Astrocyte of the cerebellum (primary cell): ENCODE data around the gene LENG1.

Experiments used
- DNase-seq: peaks from one replicate; pipeline ENCODE4 v3.0.0-alpha.2; 2011; ENCODE audit warnings: low read depth
- H3K4me3 ChIP-seq: 2 replicates; pipeline ENCODE4 v1.5.1; 2011; ENCODE audit warnings: mild to moderate bottlenecking, low read depth, low read length, moderate library complexity
- in situ Hi-C: cut with HindIII; loops from 2 replicates; pipeline ENCODE4 v1.10.0; 2017; ENCODE audit warnings: low sequenced_read_pairs
- TF ChIP-seq, protein P1 (sequence below): IDR thresholded peaks from 2 replicates; pipeline ENCODE4 v1.5.1; 2012; ENCODE audit warnings: low read length, low read depth, moderate library complexity, mild to moderate bottlenecking; ENCODE audit errors: missing control alignments

Gene LENG1

DNA sequence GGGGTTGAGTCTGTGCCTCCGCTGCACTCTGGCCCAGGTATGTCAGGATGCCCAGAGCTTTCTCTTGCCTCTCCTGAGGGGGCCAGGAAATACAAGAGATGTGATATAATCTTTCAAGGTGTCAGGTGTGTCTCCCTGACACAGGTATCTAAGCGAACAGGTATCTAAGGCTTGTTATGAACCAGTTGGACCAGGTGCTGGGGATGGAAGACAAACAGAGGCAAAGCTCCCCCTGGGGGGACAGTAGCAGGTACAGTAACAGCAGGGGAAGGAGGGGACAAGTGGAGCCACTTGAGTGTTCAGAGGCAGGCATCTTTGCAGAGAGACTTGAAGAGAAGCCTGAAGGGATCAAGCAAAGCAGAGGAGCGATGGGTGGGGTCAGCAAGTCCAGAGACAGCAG, 2.6 kb downstream of the LENG1 start:
- DNase-seq = no peak
- no peak overlapping the region for H3K4me3 ChIP-seq
- in situ Hi-C loops = no loop called here
- TF ChIP-seq, protein P1, sequence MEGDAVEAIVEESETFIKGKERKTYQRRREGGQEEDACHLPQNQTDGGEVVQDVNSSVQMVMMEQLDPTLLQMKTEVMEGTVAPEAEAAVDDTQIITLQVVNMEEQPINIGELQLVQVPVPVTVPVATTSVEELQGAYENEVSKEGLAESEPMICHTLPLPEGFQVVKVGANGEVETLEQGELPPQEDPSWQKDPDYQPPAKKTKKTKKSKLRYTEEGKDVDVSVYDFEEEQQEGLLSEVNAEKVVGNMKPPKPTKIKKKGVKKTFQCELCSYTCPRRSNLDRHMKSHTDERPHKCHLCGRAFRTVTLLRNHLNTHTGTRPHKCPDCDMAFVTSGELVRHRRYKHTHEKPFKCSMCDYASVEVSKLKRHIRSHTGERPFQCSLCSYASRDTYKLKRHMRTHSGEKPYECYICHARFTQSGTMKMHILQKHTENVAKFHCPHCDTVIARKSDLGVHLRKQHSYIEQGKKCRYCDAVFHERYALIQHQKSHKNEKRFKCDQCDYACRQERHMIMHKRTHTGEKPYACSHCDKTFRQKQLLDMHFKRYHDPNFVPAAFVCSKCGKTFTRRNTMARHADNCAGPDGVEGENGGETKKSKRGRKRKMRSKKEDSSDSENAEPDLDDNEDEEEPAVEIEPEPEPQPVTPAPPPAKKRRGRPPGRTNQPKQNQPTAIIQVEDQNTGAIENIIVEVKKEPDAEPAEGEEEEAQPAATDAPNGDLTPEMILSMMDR = no peak

DNA sequence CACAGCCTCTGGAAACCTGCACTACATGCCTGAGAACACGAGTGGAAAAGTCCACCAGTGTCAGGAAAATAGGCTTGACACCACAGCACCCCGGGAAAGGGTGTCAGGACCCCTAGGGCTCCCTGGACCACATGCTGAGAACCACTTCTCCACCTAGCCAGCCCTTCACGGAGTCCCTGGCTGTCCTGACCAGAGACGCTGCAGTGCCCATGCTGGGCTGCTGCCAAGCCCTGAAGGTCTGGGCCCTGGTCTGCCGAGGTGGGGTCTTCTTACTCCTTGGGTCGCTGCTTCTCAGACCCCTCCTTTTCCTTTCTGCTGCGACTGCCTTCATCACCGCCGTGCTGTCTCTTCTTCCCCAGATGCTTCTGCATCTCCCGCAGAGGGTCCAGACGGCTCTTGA, 3.0 kb downstream of the LENG1 start:
- in situ Hi-C loops = no loop called here
- TF ChIP-seq, protein P1 = no peak
- no peak for DNase-seq
- H3K4me3 ChIP-seq = no peak overlapping the region

DNA sequence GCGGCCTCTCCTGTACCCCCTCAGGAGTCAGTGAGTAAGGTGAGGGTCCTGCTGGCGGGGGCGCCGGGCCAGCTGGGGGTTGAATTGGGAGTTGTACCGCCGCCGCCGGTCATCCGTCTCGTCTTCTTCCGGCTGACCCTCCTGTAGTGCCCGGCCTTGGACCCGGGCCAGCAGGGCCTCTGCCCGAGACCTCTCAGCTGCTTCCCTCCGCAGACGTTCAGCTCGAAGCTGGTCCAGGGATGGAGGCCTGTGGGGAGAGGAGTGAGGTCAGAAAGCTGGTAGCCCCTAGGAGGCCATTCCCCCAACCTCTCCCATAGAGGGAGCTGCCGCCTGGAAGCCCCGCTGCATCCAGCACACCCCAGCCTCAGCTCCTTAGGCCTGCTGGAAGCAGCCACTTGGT, 3.8 kb downstream of the LENG1 start:
- in situ Hi-C loops = no loop called here
- no peak overlapping the region for H3K4me3 ChIP-seq
- DNase-seq = no peak
- TF ChIP-seq, protein P1 = no peak

DNA sequence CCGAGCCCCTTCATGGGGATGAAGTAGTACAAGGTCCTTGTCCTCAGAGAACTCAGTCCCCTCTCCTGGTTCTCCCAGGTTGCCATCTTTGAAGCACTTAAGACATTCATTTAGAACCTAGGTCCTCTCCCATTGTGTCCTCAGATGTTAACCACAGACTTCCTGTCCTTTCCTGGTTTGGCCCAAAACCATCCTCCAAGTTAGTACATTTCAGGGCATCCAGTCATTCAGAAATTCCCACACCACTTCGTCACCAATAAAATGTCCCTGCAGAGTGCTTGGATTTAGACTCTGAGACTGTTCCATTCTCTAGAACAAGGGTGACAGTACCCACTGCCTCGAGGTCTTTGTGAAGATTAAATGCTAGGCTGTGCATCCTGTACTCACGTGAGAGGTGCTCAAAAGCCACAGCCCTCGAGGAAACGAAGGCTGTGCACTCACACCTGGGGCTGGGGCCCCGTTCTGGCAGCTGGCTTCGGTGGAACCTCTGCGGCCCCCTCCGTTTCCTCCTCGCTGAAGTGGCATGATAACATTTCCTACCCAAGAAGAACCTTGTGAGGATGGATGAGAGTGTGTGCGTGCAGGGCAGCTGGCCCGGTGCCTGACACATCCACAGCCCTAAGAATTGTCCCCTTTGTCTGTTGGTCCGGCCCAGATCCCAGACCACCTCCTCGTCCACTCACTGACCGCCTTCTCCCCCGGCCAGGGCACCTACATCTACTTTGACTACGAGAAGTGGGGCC, 4.7 kb downstream of the LENG1 start:
- no peak overlapping the region for H3K4me3 ChIP-seq
- TF ChIP-seq, protein P1 = no peak
- in situ Hi-C loops = no loop called here
- no peak for DNase-seq

DNA sequence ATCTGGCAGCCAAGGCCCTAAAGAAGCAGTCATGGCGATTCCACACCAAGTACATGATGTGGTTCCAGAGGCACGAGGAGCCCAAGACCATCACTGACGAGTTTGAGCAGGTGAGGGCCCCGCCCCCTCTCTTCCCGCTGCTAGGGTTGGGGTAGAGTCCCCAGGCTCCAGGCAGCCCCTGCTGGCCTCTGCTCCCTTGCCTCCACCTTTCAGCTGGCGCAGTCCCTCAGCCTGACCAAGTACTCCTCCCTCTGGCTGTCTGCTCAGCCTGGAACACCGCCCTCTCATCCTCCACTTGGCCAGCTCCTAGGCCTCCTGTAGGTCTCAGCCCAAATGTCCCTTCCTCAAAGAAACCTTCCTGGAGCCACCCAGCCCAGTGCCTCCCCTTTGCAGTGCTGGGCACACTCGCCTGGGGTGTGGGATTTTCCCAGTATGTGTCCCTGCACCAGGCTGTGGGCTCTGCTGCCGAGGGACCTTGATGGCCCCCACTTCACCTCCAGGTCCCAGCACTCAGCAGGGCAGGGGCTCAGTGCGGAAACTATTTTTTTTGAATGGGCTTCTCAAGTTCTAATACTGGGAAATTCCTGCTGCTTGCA, 5.7 kb downstream of the LENG1 start:
- in situ Hi-C loops = no loop called here
- H3K4me3 ChIP-seq = no peak overlapping the region
- TF ChIP-seq, protein P1 = no peak
- DNase-seq = no peak

DNA sequence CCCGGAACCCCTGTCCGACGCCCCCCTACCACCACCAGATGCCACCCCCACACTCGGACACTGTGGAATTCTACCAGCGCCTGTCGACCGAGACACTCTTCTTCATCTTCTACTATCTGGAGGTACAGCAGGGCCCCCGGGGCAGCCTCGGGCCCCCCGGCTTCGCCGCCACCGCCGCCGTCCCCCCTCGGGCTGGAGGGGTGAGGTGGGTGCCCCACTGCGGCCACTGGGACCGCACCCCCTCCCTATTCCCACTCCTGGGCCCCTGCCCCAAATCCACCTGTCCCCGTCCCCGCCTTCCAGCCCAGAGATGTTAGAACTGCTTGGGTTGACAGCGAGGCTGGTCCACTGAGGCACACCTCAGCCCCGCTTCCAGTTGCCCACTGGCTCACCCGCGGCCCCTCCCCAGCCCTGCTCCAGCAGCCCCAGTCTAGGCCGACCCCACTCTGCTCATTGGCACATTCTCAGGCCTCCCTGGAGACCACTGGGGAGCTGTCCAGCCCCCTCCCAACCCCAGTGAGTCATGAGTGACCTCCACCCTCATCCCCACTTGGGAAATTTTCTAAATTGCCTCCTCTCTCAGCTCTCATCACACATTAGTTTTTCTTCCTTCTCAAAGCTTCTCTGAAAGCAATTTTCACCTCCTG, 6.5 kb downstream of the LENG1 start:
- in situ Hi-C loops = no loop called here
- no peak for DNase-seq
- TF ChIP-seq, protein P1 = no peak
- no peak overlapping the region for H3K4me3 ChIP-seq
